Measurements from ENCODE around the gene SNX17. TPM values are rescaled to one million over a fixed set of nuclear protein-coding genes. Genes with fewer than 3 reads are reported as not detected.
A peak's percentile ranks its signal among the peaks of the same experiment; 100 is the strongest.

SNX17 gene
- total and polyA plus RNA-seq, 2 of the 13 experiments (the other 11 are each of a cell fraction or from before 2014, with no cell fraction given) = 75.0 to 109 TPM

GRCh38 chr2:27409321-27410073, 39.1 kb downstream of the SNX17 start, which contains the start of gene PPM1G:
PPM1G (minus strand) TSS chr2:27409591; CDS start chr2:27409422, 169 bp downstream.
- ATAC-seq = peak; percentile 94
- H3K27ac ChIP-seq (ENCODE audit: extremely low read length, insufficient read depth, low read length) = peak within 1 kb of the TSS; percentile 95
- H4K20me1 ChIP-seq (ENCODE audit: insufficient read depth, low read length) = 0 out of 2 replicates have a peak, but pooled peaks cover 6% of the 10 kb centered on the region
- DNase-seq (ENCODE audit: low spot score) = peak; percentile 91
- in situ Hi-C loops (cut with HindIII; ENCODE audit: extremely low pct_ligation_motif_present, low pct_unique_long_range_greater_than_20kb) = no loop called here
- ChIA-PET CTCF (ENCODE audit: low intra/inter-chr PET ratio, low total read pairs) (interaction anchor here (3.2 to 3.5 kb wide), 2 partner anchors 21 to 273 kb away, joined by 23 to 29 read pairs; no protein-coding TSS in a partner anchor), POLR2A (interaction anchor here (0.5 to 3.8 kb wide), 27 partner anchors 11 to 274 kb away, joined by 3 to 133 read pairs (median 5); partner anchors contain the start of genes CCDC121, EIF2B4, FNDC4 and GPN1)
- no peak for FAIRE-seq
- peak within 1 kb of the TSS; percentile 77 for H2AFZ ChIP-seq (ENCODE audit: low read length)
- H3K4me3 ChIP-seq (replicated peaks in 1 of 3; ENCODE audit: insufficient read depth in 1 of 3, low read depth in 2 of 3, low read length in 3 of 3) = peak within 1 kb of the TSS; percentile 86 to 99 (median 93)
- intact Hi-C loops (cut with micrococcal nuclease; ENCODE audit: unreplicated experiment) = loop anchor here (1.0 to 5.0 kb wide), 4 partner anchors 19 to 273 kb away; partner anchors contain the start of genes IFT172, NRBP1, SLC4A1AP and SUPT7L
- H3K36me3 ChIP-seq (replicated peaks in 1 of 2; ENCODE audit: control insufficient read depth in 1 of 2, insufficient read depth in 2 of 2, low read length in 2 of 2) = peaks cover 0 to 5% of the 10 kb centered on the region in 2 experiments; a peak in 3 of 5 replicates
- no TSS peak for BruUV-seq (replicated peaks)
- peak within 1 kb of the TSS; percentile 93 for H3K9ac ChIP-seq (ENCODE audit: insufficient read depth, low read depth, low read length)
- H3K4me1 ChIP-seq (ENCODE audit: insufficient read depth, low read length) = peaks cover 75% of the 10 kb centered on the region
- peak within 1 kb of the TSS; percentile 97 for H3K4me2 ChIP-seq (ENCODE audit: low read depth, low read length)
- H3K9me3 ChIP-seq (ENCODE audit: low read length) = no peaks in the 10 kb centered on the region
- peaks cover 41% of the 10 kb centered on the region for H3K79me2 ChIP-seq (ENCODE audit: insufficient read depth, low read length)
- WGBS (ENCODE audit: low lambda C conversion rate) = under 1% methylated on average over 52 of the region's 82 CpGs
- H3K27me3 ChIP-seq (ENCODE audit: control insufficient read depth in 1 of 2, insufficient read depth in 2 of 2, low read length in 2 of 2) = no peaks in the 10 kb centered on the region; a peak in 1 of 5 replicates
- no peak for TF ChIP-seq NR3C1 (CRISPR knock-in tag; IDR thresholded peaks at IDR 0.05)
- peak; percentile 91 for TF ChIP-seq BRF2 (CRISPR knock-in tag; IDR thresholded peaks at IDR 0.05)
- TF ChIP-seq FOXA3 (CRISPR knock-in tag; IDR thresholded peaks at IDR 0.05) = peak; percentile 68
- TF ChIP-seq ZFP1 (CRISPR knock-in tag; IDR thresholded peaks at IDR 0.05) = peak; percentile 12; the same call in 1 of the 2 replicates
- peak; percentile 59 for TF ChIP-seq AGO1 (IDR thresholded peaks at IDR 0.05; ENCODE audit: low read depth, low read length, poor library complexity, severe bottlenecking)
- no peak for TF ChIP-seq ZNF567 (CRISPR knock-in tag; IDR thresholded peaks at IDR 0.05; ENCODE audit: borderline replicate concordance)
- peak; percentile 56 for TF ChIP-seq RFX5 (IDR thresholded peaks at IDR 0.05; ENCODE audit: low read depth, low read length)
- no peak for TF ChIP-seq PCBP2 (optimal IDR thresholded peaks at IDR 0.05; ENCODE audit: low read depth, low read length, poor library complexity, severe bottlenecking)
- peak; percentile 93 for TF ChIP-seq BCL3 (CRISPR knock-in tag; IDR thresholded peaks at IDR 0.05)
- TF ChIP-seq CCAR2 (optimal IDR thresholded peaks at IDR 0.05; ENCODE audit: low read depth, low read length) = peak; percentile 84
- peak; percentile 95 for TF ChIP-seq PHF8 (CRISPR knock-in tag; IDR thresholded peaks at IDR 0.05)
- TF ChIP-seq CENPT (CRISPR knock-in tag; IDR thresholded peaks at IDR 0.05; ENCODE audit: low read depth) = 0 out of 2 replicates have a peak, but pooled peaks have one; percentile 44
- peak; percentile 46 for TF ChIP-seq XRCC5 (optimal IDR thresholded peaks at IDR 0.05; ENCODE audit: low read length)
- no peak; the same call in none of the 2 replicates for TF ChIP-seq ZBTB34 (CRISPR knock-in tag; IDR thresholded peaks at IDR 0.05)
- TF ChIP-seq ZNF7 (CRISPR knock-in tag; IDR thresholded peaks at IDR 0.05) = no peak
- TF ChIP-seq CEBPG (CRISPR knock-in tag; IDR thresholded peaks at IDR 0.05) = no peak; the same call in none of the 2 replicates
- no peak for TF ChIP-seq HDAC6 (IDR thresholded peaks at IDR 0.05; ENCODE audit: low read depth, low read length)
- peak; percentile 69; the same call in 1 of the 2 replicates for TF ChIP-seq ZNF773 (CRISPR knock-in tag; IDR thresholded peaks at IDR 0.05; ENCODE audit: borderline replicate concordance)

Data from HepG2 (cell line).